HCT116 (cell line): ENCODE results near the gene DUOXA2. TPM values are rescaled to one million over a fixed set of nuclear protein-coding genes. Genes with fewer than 3 reads are reported as not detected.
A peak's percentile ranks its signal among the peaks of the same experiment; 100 is the strongest.

Experiments used
- ATAC-seq: fragments of 200-7000 bp; cut with Tn5 transposase; 2 replicates; pipeline ENCODE4 v1.9.1; 2020; ENCODE audit warnings: mild to moderate bottlenecking, moderate library complexity
- BruUV-seq: library from RNA; stranded (reverse); fragments of 400-500 nt; replicated peaks from 2 replicates; lab custom pipeline; 2021; lab: Mats Ljungman, UMichigan
- CTCF ChIA-PET: fragments of 300-600 bp; sonication (Branson Sonifier 250); formaldehyde crosslinking; loops from one replicate; lab custom pipeline; 2021; ENCODE audit warnings: antibody characterized with exemption; lab: Charles Lee
- POLR2A ChIA-PET: fragments of 300-600, 350-600 bp; sonication (Branson Sonifier 250); formaldehyde crosslinking; loops from one replicate; lab custom pipeline; 2021; ENCODE audit warnings: antibody characterized with exemption; lab: Charles Lee
- RAD21 ChIA-PET, 2 experiments: fragments of 300-600 bp; sonication (Branson Sonifier 250); formaldehyde crosslinking; loops; one replicate each; lab custom pipeline; 2023; ENCODE audit warnings: low total read pairs in 2 of 2; ENCODE audit not compliant: uncharacterized antibody in 2 of 2, unreplicated experiment in 2 of 2, low non-redundant PET in 1 of 2; lab: Charles Lee
- DNase-seq: peaks from one replicate; pipeline ENCODE4 v3.0.0-alpha.2; 2010; ENCODE audit warnings: low read depth, low spot score
- H2AFZ ChIP-seq: fragments of 200-600 bp; shearing (Covaris generic), sonication (generic); 2 replicates; pipeline ENCODE4 v1.6.1; 2017; ENCODE audit warnings: low read depth, mixed run types, mixed read lengths, antibody characterized with exemption, low read length; ENCODE audit not compliant: poor library complexity, severe bottlenecking
- H3K27ac ChIP-seq: 2 replicates; pipeline ENCODE4 v1.5.1; 2012; ENCODE audit warnings: low read depth, low read length
- H3K27me3 ChIP-seq: fragments of 200-600 bp; sonication (generic); 2 replicates; pipeline ENCODE4 v1.6.1; 2016; ENCODE audit warnings: mixed run types, low read length, mixed read lengths; ENCODE audit not compliant: insufficient read depth
- H3K36me3 ChIP-seq, 2 experiments: fragments of 200-500 bp in 1 of 2; fragments of 200-600 bp in 1 of 2; sonication (Bioruptor generic) in 1 of 2; sonication (generic) in 1 of 2; 2 replicates each; pipeline versions ENCODE4 v1.5.1 to v1.6.1; 2014 to 2016; ENCODE audit warnings: low read length in 2 of 2, inconsistent platforms in 1 of 2, mixed read lengths in 1 of 2, mixed run types in 1 of 2; ENCODE audit not compliant: insufficient read depth in 2 of 2, control insufficient read depth in 1 of 2
- H3K4me1 ChIP-seq, 2 experiments: fragments of 200-600 bp in 1 of 2; sonication (generic) in 1 of 2; 2 replicates each; pipeline versions ENCODE4 v1.5.1 to v1.6.1; 2012 to 2017; ENCODE audit warnings: low read length in 2 of 2, inconsistent platforms in 1 of 2, mild to moderate bottlenecking in 1 of 2, mixed read lengths in 1 of 2, mixed run types in 1 of 2, moderate library complexity in 1 of 2; ENCODE audit not compliant: insufficient read depth in 2 of 2, control insufficient read depth in 1 of 2
- H3K4me2 ChIP-seq: fragments of 200-600 bp; sonication (generic); 2 replicates; pipeline ENCODE4 v1.6.1; 2017; ENCODE audit warnings: mixed run types, low read length, mixed read lengths
- H3K4me3 ChIP-seq, 2 experiments: fragments of 200-600 bp in 1 of 2; sonication (generic) in 1 of 2; replicated peaks in 1 of 2; 2 replicates each; pipeline ENCODE4 v1.5.1; 2011 to 2016; ENCODE audit warnings: low read length in 2 of 2, control low read depth in 1 of 2, low read depth in 1 of 2, mild to moderate bottlenecking in 1 of 2, mixed read lengths in 1 of 2, mixed run types in 1 of 2
- H3K79me2 ChIP-seq: fragments of 200-600 bp; sonication (generic); 2 replicates; pipeline ENCODE4 v1.6.1; 2017; ENCODE audit warnings: mild to moderate bottlenecking, mixed run types, low read length, moderate library complexity, mixed read lengths; ENCODE audit not compliant: insufficient read depth
- H3K9ac ChIP-seq: fragments of 200-600 bp; sonication (generic); 2 replicates; pipeline ENCODE4 v1.6.1; 2016; ENCODE audit warnings: low read length, mixed read lengths
- H3K9me2 ChIP-seq: fragments of 200-600 bp; sonication (generic), shearing (Covaris generic); 2 replicates; pipeline ENCODE4 v1.6.1; 2017; ENCODE audit warnings: mixed run types, mild to moderate bottlenecking, moderate library complexity; ENCODE audit not compliant: insufficient read depth
- H3K9me3 ChIP-seq, 2 experiments: fragments of 200-500 bp in 1 of 2; fragments of 200-600 bp in 1 of 2; sonication (Bioruptor generic) in 1 of 2; sonication (generic) in 1 of 2; 2 replicates each; pipeline ENCODE4 v1.6.1; 2014 to 2017; ENCODE audit warnings: low read length in 2 of 2, mixed read lengths in 2 of 2, inconsistent platforms in 1 of 2, low read depth in 1 of 2, mild to moderate bottlenecking in 1 of 2, mixed run types in 1 of 2, moderate library complexity in 1 of 2; ENCODE audit not compliant: control insufficient read depth in 1 of 2, insufficient read depth in 1 of 2
- H4K20me1 ChIP-seq: fragments of 200-600 bp; sonication (generic), shearing (Covaris generic); 2 replicates; pipeline ENCODE4 v1.6.1; 2017; ENCODE audit warnings: mixed run types, mild to moderate bottlenecking, moderate library complexity; ENCODE audit not compliant: insufficient read depth
- EZH2phosphoT487 ChIP-seq: fragments of 200-600 bp; IDR thresholded peaks from 2 replicates; pipeline ENCODE4 v1.6.1; 2018; ENCODE audit warnings: antibody characterized with exemption, borderline replicate concordance
- JUND ChIP-seq: IDR thresholded peaks from 2 replicates; pipeline ENCODE4 v1.6.1; 2012
- MAX ChIP-seq: IDR thresholded peaks from 2 replicates; pipeline ENCODE4 v1.6.1; 2012
- POLR2AphosphoS5 ChIP-seq: IDR thresholded peaks from 2 replicates; pipeline ENCODE4 v1.6.1; 2011; ENCODE audit warnings: mild to moderate bottlenecking, low read depth, low read length, moderate library complexity
- RAD21 ChIP-seq: IDR thresholded peaks from 2 replicates; pipeline ENCODE4 v1.6.1; 2012; ENCODE audit warnings: low read depth, mild to moderate bottlenecking
- REST ChIP-seq: IDR thresholded peaks from 2 replicates; pipeline ENCODE4 v1.6.1; 2012; ENCODE audit warnings: low read depth
- SP1 ChIP-seq: IDR thresholded peaks from 2 replicates; pipeline ENCODE4 v1.6.1; 2012; ENCODE audit warnings: low read depth
- SRF ChIP-seq: IDR thresholded peaks from 2 replicates; pipeline ENCODE4 v1.6.1; 2012; ENCODE audit warnings: low read depth
- YY1 ChIP-seq: IDR thresholded peaks from 2 replicates; pipeline ENCODE4 v1.6.1; 2011; ENCODE audit warnings: low read length, low read depth, moderate library complexity, mild to moderate bottlenecking; ENCODE audit not compliant: insufficient replicate concordance; ENCODE audit errors: extremely low read depth
- ZFX ChIP-seq: fragments of 450-650 bp; IDR thresholded peaks from 2 replicates; pipeline ENCODE4 v1.6.1; 2017
- intact Hi-C: fragments of 100-400 bp; cut with micrococcal nuclease; formaldehyde crosslinking; loops from 2 replicates; pipeline ENCODE4 v1.10.0; 2022
- total RNA-seq: library from RNA; stranded (reverse); gene quantifications from one replicate; pipeline ENCODE4 v1.2.1, GENCODE V29; 2021; ENCODE audit not compliant: unreplicated experiment
- TF ChIP-seq, protein P1 (sequence below): IDR thresholded peaks from 2 replicates; pipeline ENCODE4 v1.6.1; 2011; ENCODE audit warnings: mild to moderate bottlenecking, low read length, moderate library complexity; ENCODE audit not compliant: insufficient replicate concordance; ENCODE audit errors: extremely low read depth

The DUOXA2 gene
- total RNA-seq, 1 experiment from 2014 or later, result not detected

GRCh38 chr15:45130291-45131000, 16.3 kb downstream of the DUOXA2 start:
- BruUV-seq, result TSS peak; percentile 53
- intact Hi-C loops, result no loop called here
- Histone ChIP-seq H3K4me1 (peaks cover 7 to 12% of the 10 kb centered on the region in 2 experiments; a peak in 3 of 4 replicates), H3K9me2 (no peaks in the 10 kb centered on the region), H3K27me3 (no peaks in the 10 kb centered on the region), H3K4me3 (peak overlapping the region; percentile 67 to 68), H3K9ac (peak overlapping the region; percentile 62), H3K36me3 (no peaks in the 10 kb centered on the region), H3K9me3 (no peaks in the 10 kb centered on the region), H2AFZ (no peak overlapping the region), H3K4me2 (peak overlapping the region; percentile 87), H3K79me2 (no peaks in the 10 kb centered on the region), H3K27ac (peak overlapping the region; percentile 40; the same call in 1 of the 2 replicates), H4K20me1 (no peaks in the 10 kb centered on the region)
- ChIA-PET POLR2A (interaction anchor here (0.7 to 2.8 kb wide), 2 partner anchors 12 to 33 kb away, joined by 3 to 5 read pairs; no protein-coding TSS in a partner anchor), RAD21 (no interaction called here), CTCF (interaction anchor here (0.9 to 6.0 kb wide), 4 partner anchors 9 to 327 kb away, joined by 3 to 40 read pairs (median 4); no protein-coding TSS in a partner anchor)
- TF ChIP-seq SRF (no peak), EZH2phosphoT487 (no peak)
- no peak for ATAC-seq
- no peak for DNase-seq

GRCh38 chr15:45131510-45131909, 17.4 kb downstream of the DUOXA2 start:
- ATAC-seq (no peak), DNase-seq (no peak)
- H3K9me3 ChIP-seq, result no peaks in the 10 kb centered on the region
- no peaks in the 10 kb centered on the region for H3K79me2 ChIP-seq
- no peaks in the 10 kb centered on the region for H3K27me3 ChIP-seq
- no peak overlapping the region for H2AFZ ChIP-seq
- ChIA-PET RAD21 (no interaction called here), CTCF (interaction anchor here (1.5 to 6.0 kb wide), 2 partner anchors 13 to 326 kb away, joined by 4 to 40 read pairs; no protein-coding TSS in a partner anchor), POLR2A (interaction anchor here (2.8 kb wide), 1 partner anchor 31 kb away, joined by 5 read pairs; no protein-coding TSS in a partner anchor)
- no TSS peak for BruUV-seq
- H3K4me1 ChIP-seq, result peaks cover 7 to 12% of the 10 kb centered on the region in 2 experiments; a peak in 3 of 4 replicates
- no peaks in the 10 kb centered on the region for H3K36me3 ChIP-seq
- H3K4me3 ChIP-seq, result no peak overlapping the region
- H3K9me2 ChIP-seq, result no peaks in the 10 kb centered on the region
- intact Hi-C loops, result no loop called here
- H3K9ac ChIP-seq, result no peak overlapping the region
- H3K4me2 ChIP-seq, result no peak overlapping the region
- H3K27ac ChIP-seq, result no peak overlapping the region
- H4K20me1 ChIP-seq, result no peaks in the 10 kb centered on the region
- TF ChIP-seq, protein P1, sequence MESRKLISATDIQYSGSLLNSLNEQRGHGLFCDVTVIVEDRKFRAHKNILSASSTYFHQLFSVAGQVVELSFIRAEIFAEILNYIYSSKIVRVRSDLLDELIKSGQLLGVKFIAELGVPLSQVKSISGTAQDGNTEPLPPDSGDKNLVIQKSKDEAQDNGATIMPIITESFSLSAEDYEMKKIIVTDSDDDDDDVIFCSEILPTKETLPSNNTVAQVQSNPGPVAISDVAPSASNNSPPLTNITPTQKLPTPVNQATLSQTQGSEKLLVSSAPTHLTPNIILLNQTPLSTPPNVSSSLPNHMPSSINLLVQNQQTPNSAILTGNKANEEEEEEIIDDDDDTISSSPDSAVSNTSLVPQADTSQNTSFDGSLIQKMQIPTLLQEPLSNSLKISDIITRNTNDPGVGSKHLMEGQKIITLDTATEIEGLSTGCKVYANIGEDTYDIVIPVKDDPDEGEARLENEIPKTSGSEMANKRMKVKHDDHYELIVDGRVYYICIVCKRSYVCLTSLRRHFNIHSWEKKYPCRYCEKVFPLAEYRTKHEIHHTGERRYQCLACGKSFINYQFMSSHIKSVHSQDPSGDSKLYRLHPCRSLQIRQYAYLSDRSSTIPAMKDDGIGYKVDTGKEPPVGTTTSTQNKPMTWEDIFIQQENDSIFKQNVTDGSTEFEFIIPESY, result no peak
- TF ChIP-seq JUND (no peak), POLR2AphosphoS5 (no peak), RAD21 (no peak), MAX (no peak), SP1 (no peak), REST (no peak), YY1 (no peak), ZFX (no peak)
